Loucy (cell line): ENCODE measurements around the gene MYH9.
"Not testable (repeated sequence)": the region's sequence is repeated elsewhere in the genome, so short reads cannot be mapped to it uniquely, and the experiment has no call there.

ENCODE experiments used
- H2AFZ ChIP-seq: fragments of 200-600 bp; sonication (generic); 2 replicates; pipeline ENCODE4 v1.6.0; 2016; ENCODE audit warnings: antibody characterized with exemption, mild to moderate bottlenecking, low read length, moderate library complexity
- H3F3A ChIP-seq: fragments of 200-600 bp; 2 replicates; pipeline ENCODE4 v1.6.0; 2016; ENCODE audit warnings: antibody characterized with exemption, low read depth, mild to moderate bottlenecking
- H3K27me3 ChIP-seq: fragments of 200-600 bp; sonication (generic); 2 replicates; pipeline ENCODE4 v1.6.1; 2014; ENCODE audit warnings: low read length, mild to moderate bottlenecking; ENCODE audit not compliant: insufficient read depth, poor library complexity, severe bottlenecking
- H3K36me3 ChIP-seq: fragments of 200-600 bp; sonication (generic); 2 replicates; pipeline ENCODE4 v1.6.1; 2016; ENCODE audit warnings: low read length; ENCODE audit not compliant: insufficient read depth
- H3K4me1 ChIP-seq: fragments of 200-600 bp; sonication (generic); 2 replicates; pipeline ENCODE4 v1.5.1; 2014; ENCODE audit warnings: low read length, mild to moderate bottlenecking; ENCODE audit not compliant: insufficient read depth, poor library complexity, severe bottlenecking
- H3K4me2 ChIP-seq: fragments of 200-600 bp; sonication (generic); 2 replicates; pipeline ENCODE4 v1.6.0; 2014; ENCODE audit warnings: antibody characterized with exemption, low read length, low read depth, mild to moderate bottlenecking; ENCODE audit not compliant: poor library complexity, severe bottlenecking
- H3K4me3 ChIP-seq: fragments of 200-600 bp; sonication (generic); 2 replicates; pipeline ENCODE4 v1.5.1; 2014; ENCODE audit warnings: low read length, mild to moderate bottlenecking, mixed read lengths; ENCODE audit not compliant: poor library complexity, severe bottlenecking
- H3K79me2 ChIP-seq: fragments of 200-600 bp; sonication (generic); 2 replicates; pipeline ENCODE4 v1.6.1; 2014; ENCODE audit warnings: low read length; ENCODE audit not compliant: insufficient read depth
- H3K9ac ChIP-seq: fragments of 200-600 bp; sonication (generic); 2 replicates; pipeline ENCODE4 v1.6.0; 2014; ENCODE audit warnings: mild to moderate bottlenecking, low read depth, low read length, moderate library complexity; ENCODE audit not compliant: poor library complexity, severe bottlenecking
- H3K9me2 ChIP-seq: fragments of 200-600 bp; sonication (generic); replicated peaks from 2 replicates; pipeline ENCODE4 v1.6.1; 2016; ENCODE audit warnings: low read depth, low read length, mixed read lengths
- H3K9me3 ChIP-seq: fragments of 200-600 bp; sonication (generic); 2 replicates; pipeline ENCODE4 v1.6.1; 2014; ENCODE audit warnings: mild to moderate bottlenecking, antibody characterized with exemption, low read length, low read depth; ENCODE audit not compliant: insufficient read depth
- H4K20me1 ChIP-seq: fragments of 200-600 bp; sonication (generic); 2 replicates; pipeline ENCODE4 v1.6.0; 2014; ENCODE audit warnings: antibody characterized with exemption, low read length, mild to moderate bottlenecking; ENCODE audit not compliant: insufficient read depth, poor library complexity, severe bottlenecking
- CTCF ChIP-seq: fragments of 200-600 bp; sonication (generic); conservative IDR thresholded peaks from 2 replicates; pipeline ENCODE4 v1.5.1; 2014; ENCODE audit warnings: mild to moderate bottlenecking, antibody characterized with exemption, low read length
- EZH2phosphoT487 ChIP-seq: fragments of 200-600 bp; IDR thresholded peaks from 2 replicates; pipeline ENCODE4 v1.6.1; 2018; ENCODE audit warnings: antibody characterized with exemption, mild to moderate bottlenecking, moderate library complexity, borderline replicate concordance

The MYH9 gene

DNA sequence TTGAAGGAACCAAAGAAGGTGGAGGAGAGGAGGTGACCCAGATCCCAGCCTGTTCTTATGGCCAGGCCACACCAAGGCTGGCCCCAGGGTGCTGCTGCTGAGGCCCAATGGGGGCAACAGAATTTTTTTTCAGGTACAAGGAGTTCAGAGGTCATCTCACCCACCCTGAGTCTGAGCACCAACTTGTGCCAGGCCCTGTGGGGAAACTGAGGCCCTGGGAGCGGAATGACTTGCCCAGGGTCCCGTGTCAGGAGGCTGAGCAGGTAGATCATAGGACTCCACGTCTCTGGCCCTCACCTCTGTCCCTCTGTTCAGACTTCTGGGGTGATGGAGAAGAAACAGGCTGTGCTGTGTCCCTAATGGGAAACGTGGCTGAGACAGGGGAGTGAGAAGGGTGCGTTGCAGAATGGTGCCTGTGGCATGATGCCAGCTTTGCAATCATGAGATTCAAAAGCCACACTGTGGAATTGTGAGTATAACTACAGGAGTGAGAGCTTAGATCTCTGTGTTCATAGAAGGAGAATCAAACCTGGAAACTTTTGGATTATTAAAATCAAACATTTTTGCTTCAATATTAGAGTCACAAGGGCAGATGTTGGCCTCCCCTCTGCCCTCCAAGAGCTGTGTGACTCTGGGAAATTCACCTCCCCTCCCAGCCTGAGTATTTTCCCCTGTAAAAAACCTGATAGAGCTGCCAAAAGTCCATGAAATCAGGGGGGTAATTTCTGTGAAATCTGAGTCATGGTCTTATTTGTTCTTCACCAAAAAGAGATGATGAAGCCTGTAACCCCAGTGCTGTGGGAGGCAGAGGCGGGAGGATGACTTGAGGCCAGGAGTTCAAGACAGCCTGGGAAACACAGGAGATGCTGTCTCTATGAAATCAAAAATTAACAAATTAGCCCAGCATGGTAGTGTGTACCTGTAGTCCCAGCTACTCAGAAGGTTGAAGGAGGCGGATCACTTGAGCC is 134.0 kb downstream of the MYH9 start:
- H3K4me2 ChIP-seq = peak overlapping the region; percentile 50
- H3K4me3 ChIP-seq = peak overlapping the region; percentile 66
- peak overlapping the region; percentile 57 for H3K9ac ChIP-seq

GRCh38 chr22:36252754-36253522 is 134.8 kb downstream of the MYH9 start, which contains the start of gene APOL1:
Gene APOL1, plus strand, starts transcription at chr22:36253133. Its CDS starts 1,823 bp downstream, at chr22:36254956.
- no peaks in the 10 kb centered on the region for H3K79me2 ChIP-seq
- H3K4me2 ChIP-seq = peak within 1 kb of the TSS; percentile 50
- H3F3A ChIP-seq = no peaks in the 10 kb centered on the region
- TF ChIP-seq CTCF (no peak), EZH2phosphoT487 (no peak)
- H3K9ac ChIP-seq = peak within 1 kb of the TSS; percentile 57
- peak within 1 kb of the TSS; percentile 66 for H3K4me3 ChIP-seq
- no peaks in the 10 kb centered on the region for H4K20me1 ChIP-seq
- no peaks in the 10 kb centered on the region for H3K9me3 ChIP-seq
- no peaks in the 10 kb centered on the region for H3K36me3 ChIP-seq
- H3K4me1 ChIP-seq = peaks cover 7% of the 10 kb centered on the region
- H2AFZ ChIP-seq = peak within 1 kb of the TSS; percentile 89
- no peaks in the 10 kb centered on the region for H3K27me3 ChIP-seq
- no peaks in the 10 kb centered on the region for H3K9me2 ChIP-seq

More for the DNA sequence above, 134.0 kb downstream of the MYH9 start:
- Histone ChIP-seq H3K27me3 (no peaks in the 10 kb centered on the region), H2AFZ (no peak overlapping the region), H4K20me1 (no peaks in the 10 kb centered on the region), H3K79me2 (no peaks in the 10 kb centered on the region), H3K9me2 (no peaks in the 10 kb centered on the region), H3K36me3 (no peaks in the 10 kb centered on the region), H3F3A (no peaks in the 10 kb centered on the region), H3K9me3 (no peaks in the 10 kb centered on the region), H3K4me1 (peaks cover 12% of the 10 kb centered on the region)
- TF ChIP-seq EZH2phosphoT487 (no peak), CTCF (no peak)

DNA sequence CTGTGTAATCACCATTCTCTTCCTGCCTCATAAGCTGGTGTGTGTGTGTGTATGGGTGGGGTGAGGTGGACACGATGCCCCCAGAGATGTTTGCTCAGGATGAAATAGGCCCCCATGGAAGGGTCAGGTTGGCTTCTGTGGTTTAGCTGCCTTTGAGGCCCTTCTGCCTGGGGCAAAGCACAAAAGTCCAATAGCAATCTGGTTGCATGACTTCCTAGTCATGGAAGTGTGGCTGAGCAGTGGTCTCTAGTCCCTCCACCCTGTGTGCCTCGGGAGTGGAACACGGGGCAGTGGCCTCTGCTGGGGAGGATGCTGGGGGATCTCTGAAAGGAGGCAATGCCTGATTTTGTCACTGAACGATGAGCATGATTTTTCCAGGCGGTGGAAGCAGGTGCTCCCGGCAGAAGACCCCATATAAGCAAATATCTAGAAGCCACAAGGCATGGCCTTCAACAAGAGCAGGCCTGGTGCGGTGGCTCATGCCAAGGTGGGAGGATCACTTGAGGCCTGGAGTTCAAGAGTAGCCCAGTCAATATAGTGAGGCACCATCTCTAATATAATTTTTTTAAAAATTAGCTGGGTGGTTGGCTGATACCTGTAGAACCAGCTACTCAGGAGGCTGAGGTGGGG is 135.7 kb downstream of the MYH9 start:
- H4K20me1 ChIP-seq, H3K4me3 ChIP-seq, H3K79me2 ChIP-seq, H3F3A ChIP-seq, H2AFZ ChIP-seq, H3K4me2 ChIP-seq, H3K36me3 ChIP-seq, H3K9me2 ChIP-seq, H3K9me3 ChIP-seq, H3K4me1 ChIP-seq, H3K27me3 ChIP-seq, H3K9ac ChIP-seq: not testable (repeated sequence)

DNA sequence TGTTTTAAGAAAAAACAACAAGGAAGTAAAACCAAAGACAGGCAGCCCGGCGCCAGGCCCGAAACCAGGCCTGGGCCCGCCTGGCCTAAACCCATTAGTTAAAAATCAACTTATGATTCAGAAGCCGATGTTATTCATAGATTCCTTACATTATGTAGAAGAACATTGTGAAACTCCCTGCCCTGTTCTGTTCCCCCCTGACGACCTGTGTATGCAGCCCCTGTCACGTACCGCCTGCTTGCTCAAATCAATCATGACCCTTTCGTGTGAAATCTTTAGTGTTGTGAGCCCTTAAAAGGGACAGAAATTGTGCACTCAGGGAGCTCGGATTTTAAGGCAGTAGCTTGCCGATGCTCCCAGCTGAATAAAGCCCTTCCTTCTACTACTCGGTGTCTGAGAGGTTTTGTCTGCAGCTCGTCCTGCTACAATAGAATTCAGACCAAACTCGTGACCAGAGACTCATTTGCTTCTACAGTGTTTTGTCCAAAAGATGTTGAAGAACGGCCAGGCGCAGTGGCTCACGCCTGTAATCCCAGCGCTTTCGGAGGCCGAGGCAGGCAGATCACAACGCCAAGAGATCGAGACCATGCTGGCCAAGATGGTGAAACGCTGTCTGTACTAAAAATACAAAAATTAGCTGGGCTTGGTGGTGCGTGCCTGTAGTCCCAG is 137.3 kb downstream of the MYH9 start:
- H2AFZ ChIP-seq, H3K79me2 ChIP-seq, H3K36me3 ChIP-seq, H3K4me1 ChIP-seq, H3K9me2 ChIP-seq, H3K27me3 ChIP-seq, H3K9me3 ChIP-seq, H3F3A ChIP-seq, H3K9ac ChIP-seq, H4K20me1 ChIP-seq, H3K4me2 ChIP-seq, H3K4me3 ChIP-seq: not testable (repeated sequence)
